Measurements from ENCODE around the gene SIK3.
"Not testable (repeated sequence)": the region's sequence is repeated elsewhere in the genome, so short reads cannot be mapped to it uniquely, and the experiment has no call there.

DNA sequence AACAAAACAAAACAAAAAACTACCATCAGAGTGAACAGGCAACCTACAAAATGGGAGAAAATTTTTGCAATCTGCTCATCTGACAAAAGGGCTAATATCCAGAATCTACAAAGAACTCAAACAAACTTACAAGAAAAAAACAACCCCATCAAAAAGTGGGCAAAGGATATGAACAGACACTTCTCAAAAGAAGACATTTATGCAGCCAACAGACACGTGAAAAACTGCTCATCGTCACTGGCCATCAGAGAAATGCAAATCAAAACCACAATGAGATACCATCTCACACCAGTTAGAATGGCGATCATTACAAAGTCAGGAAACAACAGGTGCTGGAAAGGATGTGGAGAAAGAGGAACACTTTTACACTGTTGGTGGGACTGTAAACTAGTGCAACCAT, 14.3 kb upstream of the SIK3 start:
- not testable (repeated sequence) for TF ChIP-seq POLR2A (IDR thresholded peaks at IDR 0.05)
- TF ChIP-seq, protein P1, sequence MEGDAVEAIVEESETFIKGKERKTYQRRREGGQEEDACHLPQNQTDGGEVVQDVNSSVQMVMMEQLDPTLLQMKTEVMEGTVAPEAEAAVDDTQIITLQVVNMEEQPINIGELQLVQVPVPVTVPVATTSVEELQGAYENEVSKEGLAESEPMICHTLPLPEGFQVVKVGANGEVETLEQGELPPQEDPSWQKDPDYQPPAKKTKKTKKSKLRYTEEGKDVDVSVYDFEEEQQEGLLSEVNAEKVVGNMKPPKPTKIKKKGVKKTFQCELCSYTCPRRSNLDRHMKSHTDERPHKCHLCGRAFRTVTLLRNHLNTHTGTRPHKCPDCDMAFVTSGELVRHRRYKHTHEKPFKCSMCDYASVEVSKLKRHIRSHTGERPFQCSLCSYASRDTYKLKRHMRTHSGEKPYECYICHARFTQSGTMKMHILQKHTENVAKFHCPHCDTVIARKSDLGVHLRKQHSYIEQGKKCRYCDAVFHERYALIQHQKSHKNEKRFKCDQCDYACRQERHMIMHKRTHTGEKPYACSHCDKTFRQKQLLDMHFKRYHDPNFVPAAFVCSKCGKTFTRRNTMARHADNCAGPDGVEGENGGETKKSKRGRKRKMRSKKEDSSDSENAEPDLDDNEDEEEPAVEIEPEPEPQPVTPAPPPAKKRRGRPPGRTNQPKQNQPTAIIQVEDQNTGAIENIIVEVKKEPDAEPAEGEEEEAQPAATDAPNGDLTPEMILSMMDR (IDR thresholded peaks at IDR 0.05): not testable (repeated sequence)
